ENCODE data around the gene DYSF.
A peak's percentile ranks its signal among the peaks of the same experiment; 100 is the strongest.
"Not testable (repeated sequence)": the region's sequence is repeated elsewhere in the genome, so short reads cannot be mapped to it uniquely, and the experiment has no call there.

Gene DYSF

GRCh38 chr2:71453404-71454220 lies at the start of gene DYSF:
TSS of gene DYSF (plus strand) at chr2:71453561.
- DNase-seq (ENCODE audit: low spot score), result no peak

- DNase-seq (ENCODE audit: low spot score), result no peak
Measured at GRCh38 chr2:71409611-71410010, 43.8 kb upstream of the DYSF start.

- DNase-seq (ENCODE audit: low spot score), result no peak
Measured at GRCh38 chr2:71410696-71411095, 42.7 kb upstream of the DYSF start.

- not testable (repeated sequence) for DNase-seq (ENCODE audit: low spot score)
Measured at GRCh38 chr2:71416866-71417265, 36.5 kb upstream of the DYSF start.

- peak; percentile 7 for DNase-seq (ENCODE audit: low spot score)
Measured at GRCh38 chr2:71417300-71418202, 35.8 kb upstream of the DYSF start.

GRCh38 chr2:71419145-71419544 lies 34.2 kb upstream of the DYSF start:
- no peak for DNase-seq (ENCODE audit: low spot score)

- DNase-seq (ENCODE audit: low spot score), result no peak
Measured at GRCh38 chr2:71419976-71420375, 33.4 kb upstream of the DYSF start.

- DNase-seq (ENCODE audit: low spot score), result no peak
Measured at GRCh38 chr2:71422786-71423185, 30.6 kb upstream of the DYSF start.

GRCh38 chr2:71423817-71424420 lies 29.4 kb upstream of the DYSF start:
- DNase-seq (ENCODE audit: low spot score), result no peak

- DNase-seq (ENCODE audit: low spot score), result no peak
Measured at GRCh38 chr2:71426721-71427120, 26.6 kb upstream of the DYSF start.

- no peak for DNase-seq (ENCODE audit: low spot score)
Measured at GRCh38 chr2:71428472-71429383, 24.6 kb upstream of the DYSF start.

- DNase-seq (ENCODE audit: low spot score), result not testable (repeated sequence)
Measured at GRCh38 chr2:71445142-71445541, 8.2 kb upstream of the DYSF start.

- no peak for DNase-seq (ENCODE audit: low spot score)
Measured at GRCh38 chr2:71446505-71446904, 6.9 kb upstream of the DYSF start.

GRCh38 chr2:71449343-71449742 lies 4.0 kb upstream of the DYSF start:
- DNase-seq (ENCODE audit: low spot score), result no peak

GRCh38 chr2:71451705-71452104 lies 1.7 kb upstream of the DYSF start:
- DNase-seq (ENCODE audit: low spot score), result no peak

- no peak for DNase-seq (ENCODE audit: low spot score)
Measured at GRCh38 chr2:71452565-71452964, 796 bp upstream of the DYSF start.

- no peak for DNase-seq (ENCODE audit: low spot score)
Measured at GRCh38 chr2:71454221-71455010, 1.1 kb downstream of the DYSF start.

GRCh38 chr2:71455011-71455740 lies 1.8 kb downstream of the DYSF start:
- no peak for DNase-seq (ENCODE audit: low spot score)

- DNase-seq (ENCODE audit: low spot score), result no peak
Measured at GRCh38 chr2:71455741-71456569, 2.6 kb downstream of the DYSF start.

Data from CD4-positive, alpha-beta T cell treated with Interleukin-6 at 100 ng/mL for 8 hours (primary cell).